NCI-H2081 (cell line): Measurements from ENCODE around the gene PALLD.
"Not testable (repeated sequence)": the region's sequence is repeated elsewhere in the genome, so short reads cannot be mapped to it uniquely, and the experiment has no call there.

ENCODE experiments used
- DNase-seq, 2 experiments: peaks; one replicate each; lab custom pipeline; 2025; lab: John Stamatoyannopoulos, UW

The PALLD gene

GRCh38 chr4:168908093-168908492 is 411.2 kb downstream of the PALLD start:
- no peak for DNase-seq

GRCh38 chr4:168908851-168909273 is 412.0 kb downstream of the PALLD start:
- DNase-seq: no peak

- DNase-seq: no peak
Observed at GRCh38 chr4:168914095-168914494, 417.2 kb downstream of the PALLD start.

GRCh38 chr4:168917138-168917779 is 420.4 kb downstream of the PALLD start:
- peak; percentile 13 to 17 for DNase-seq

- DNase-seq: no peak
Observed at GRCh38 chr4:168919706-168920324, 423.0 kb downstream of the PALLD start.

GRCh38 chr4:168920441-168921065 is 423.7 kb downstream of the PALLD start:
- no peak for DNase-seq

GRCh38 chr4:168923526-168924194 is 426.8 kb downstream of the PALLD start:
- DNase-seq: peak; percentile 34 to 74

GRCh38 chr4:168924667-168925066 is 427.8 kb downstream of the PALLD start:
- no peak for DNase-seq

GRCh38 chr4:168925789-168926490 is 429.1 kb downstream of the PALLD start:
- DNase-seq: no peak

- no peak for DNase-seq
Observed at GRCh38 chr4:168928346-168928745, 431.5 kb downstream of the PALLD start.

GRCh38 chr4:168928875-168929274 is 432.0 kb downstream of the PALLD start:
- no peak for DNase-seq

GRCh38 chr4:168930413-168931196 is 433.8 kb downstream of the PALLD start:
- DNase-seq: no peak

GRCh38 chr4:168931215-168931650 is 434.4 kb downstream of the PALLD start:
- no peak for DNase-seq

GRCh38 chr4:168932138-168932537 is 435.3 kb downstream of the PALLD start:
- DNase-seq: no peak

- DNase-seq: no peak
Observed at GRCh38 chr4:168933423-168933822, 436.6 kb downstream of the PALLD start.

- not testable (repeated sequence) for DNase-seq
Observed at GRCh38 chr4:168937473-168937872, 440.6 kb downstream of the PALLD start.

GRCh38 chr4:168942985-168943384 is 446.1 kb downstream of the PALLD start:
- DNase-seq: no peak

- no peak for DNase-seq
Observed at GRCh38 chr4:168945291-168945690, 448.4 kb downstream of the PALLD start.

GRCh38 chr4:168952821-168953246 is 456.0 kb downstream of the PALLD start:
- not testable (repeated sequence) for DNase-seq

- DNase-seq: no peak
Observed at GRCh38 chr4:168955674-168956073, 458.8 kb downstream of the PALLD start.

GRCh38 chr4:168960716-168961115 is 463.9 kb downstream of the PALLD start:
- no peak for DNase-seq
